Fibroblast of lung (primary cell): Measurements from ENCODE around the gene RMDN2. TPM values are rescaled to one million over a fixed set of nuclear protein-coding genes. Genes with fewer than 3 reads are reported as not detected.

Experiments
- DNase-seq, 2 donors: peaks; one replicate each; pipeline versions ENCODE4 v3.0.0 to v3.0.0-alpha.2; 2010; ENCODE audit warnings: low read depth in 2 of 2
- H2AFZ ChIP-seq: 2 replicates; pipeline ENCODE4 v1.5.1; 2012; ENCODE audit warnings: low read length, control low read depth, inconsistent platforms
- H3K27ac ChIP-seq: 2 replicates; pipeline ENCODE4 v1.5.1; 2011; ENCODE audit warnings: low read length, control low read depth; ENCODE audit not compliant: insufficient read depth
- H3K27me3 ChIP-seq: 2 replicates; pipeline ENCODE4 v1.5.1; 2011; ENCODE audit warnings: mild to moderate bottlenecking, low read length; ENCODE audit not compliant: control insufficient read depth, insufficient read depth
- H3K36me3 ChIP-seq: 2 replicates; pipeline ENCODE4 v1.5.1; 2011; ENCODE audit warnings: low read length; ENCODE audit not compliant: control insufficient read depth, insufficient read depth
- H3K4me1 ChIP-seq: 2 replicates; pipeline ENCODE4 v1.5.1; 2011; ENCODE audit warnings: low read length; ENCODE audit not compliant: control insufficient read depth, insufficient read depth; ENCODE audit errors: extremely low read depth
- H3K4me2 ChIP-seq: 2 replicates; pipeline ENCODE4 v1.5.1; 2011; ENCODE audit warnings: low read length, control low read depth; ENCODE audit not compliant: insufficient read depth; ENCODE audit errors: extremely low read depth
- H3K4me3 ChIP-seq, 4 experiments: fragments of 200-600 bp in 1 of 4; sonication (generic) in 1 of 4; replicated peaks in 1 of 4; 2 replicates each; pipeline ENCODE4 v1.5.1; 2011 to 2016; ENCODE audit warnings: low read length in 4 of 4, low read depth in 3 of 4, mild to moderate bottlenecking in 3 of 4, control low read depth in 2 of 4, inconsistent platforms in 1 of 4, mixed read lengths in 1 of 4; ENCODE audit not compliant: insufficient read depth in 1 of 4; ENCODE audit errors: control extremely low read depth in 1 of 4
- H3K79me2 ChIP-seq: 2 replicates; pipeline ENCODE4 v1.5.1; 2012; ENCODE audit warnings: mild to moderate bottlenecking, low read length, inconsistent platforms; ENCODE audit not compliant: control insufficient read depth, insufficient read depth
- H3K9ac ChIP-seq: 2 replicates; pipeline ENCODE4 v1.5.1; 2011; ENCODE audit warnings: mild to moderate bottlenecking, low read length, control low read depth; ENCODE audit not compliant: insufficient read depth
- H3K9me3 ChIP-seq: 2 replicates; pipeline ENCODE4 v1.5.1; 2012; ENCODE audit warnings: low read depth, low read length; ENCODE audit not compliant: control insufficient read depth, insufficient read depth
- H4K20me1 ChIP-seq: 2 replicates; pipeline ENCODE4 v1.5.1; 2011; ENCODE audit warnings: low read length; ENCODE audit not compliant: control insufficient read depth, insufficient read depth; ENCODE audit errors: extremely low read depth
- CTCF ChIP-seq, 2 donors: IDR thresholded peaks in 1 of 2; conservative IDR thresholded peaks in 1 of 2; 1 replicate in 1 of 2; 2 replicates in 1 of 2; pipeline ENCODE4 v1.5.1; 2011 to 2012; ENCODE audit warnings: low read length in 2 of 2, control low read depth in 1 of 2, inconsistent platforms in 1 of 2, low read depth in 1 of 2, mild to moderate bottlenecking in 1 of 2
- EZH2 ChIP-seq: IDR thresholded peaks from 2 replicates; pipeline ENCODE4 v1.5.1; 2012; ENCODE audit warnings: low read length, control low read depth, mild to moderate bottlenecking; ENCODE audit errors: missing control alignments
- polyA plus RNA-seq, 2 donors: library from polyadenylated mRNA; depleted of rRNA in 1 of 2; stranded (reverse) in 1 of 2; unstranded in 1 of 2; fragments of >200 nt; gene quantifications; 2 replicates each; pipeline ENCODE4 v1.2.1, GENCODE V29; 2011 to 2012; ENCODE audit warnings: missing spikeins in 1 of 2
- total RNA-seq: library from RNA; depleted of rRNA; stranded (reverse); fragments of >200 nt; gene quantifications from 2 replicates; pipeline ENCODE4 v1.2.1, GENCODE V29; 2014

Gene RMDN2
- total and polyA plus RNA-seq, 2 donors (not counting 1 experiment from before 2014, with no cell fraction given), result 5.4 to 9.2 TPM

DNA sequence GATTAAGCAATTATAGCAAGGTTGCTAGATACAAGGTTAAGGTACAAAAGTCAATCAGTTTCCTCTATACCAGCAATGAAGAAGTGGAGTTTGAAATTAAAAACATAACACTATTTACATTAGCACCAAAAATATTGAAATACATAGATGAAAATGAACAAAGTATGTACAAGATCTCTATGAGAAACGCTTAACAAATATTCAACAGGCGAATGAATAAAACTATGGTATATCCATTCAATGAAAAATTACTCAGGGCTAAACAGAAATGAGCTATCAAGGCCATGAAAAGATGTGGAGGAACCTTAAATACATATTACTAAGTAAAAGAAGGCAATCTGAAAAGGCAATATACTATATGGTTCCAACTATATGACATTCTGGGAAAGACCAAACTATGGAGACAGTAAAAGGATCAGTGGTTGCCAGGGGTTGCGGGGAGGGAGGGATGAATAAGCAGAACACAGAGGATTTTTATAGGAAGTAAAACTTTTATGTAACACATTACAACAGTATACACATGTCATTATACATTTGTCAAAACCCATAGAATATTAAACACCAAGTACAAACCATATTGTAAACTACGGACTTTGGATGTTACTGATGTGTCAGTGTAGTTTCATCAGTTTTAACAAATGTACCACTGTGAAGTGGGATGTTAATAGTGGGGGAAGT is 62.1 kb downstream of the RMDN2 start:
- Histone ChIP-seq H2AFZ (no peak overlapping the region), H3K36me3 (no peaks in the 10 kb centered on the region), H3K9me3 (no peaks in the 10 kb centered on the region), H3K27ac (no peak overlapping the region), H3K4me3 (no peak overlapping the region), H3K9ac (no peak overlapping the region), H3K4me2 (no peak overlapping the region), H3K4me1 (peaks cover under 1% of the 10 kb centered on the region), H3K79me2 (no peaks in the 10 kb centered on the region), H3K27me3 (no peaks in the 10 kb centered on the region), H4K20me1 (no peaks in the 10 kb centered on the region)
- DNase-seq, result no peak
- TF ChIP-seq EZH2 (no peak), CTCF (conservative IDR thresholded peaks at IDR 0.05 in 1 of 2, IDR thresholded peaks at IDR 0.05 in 1 of 2; ENCODE audit: low read depth in 1 of 2, low read length in 2 of 2) (no peak)

DNA sequence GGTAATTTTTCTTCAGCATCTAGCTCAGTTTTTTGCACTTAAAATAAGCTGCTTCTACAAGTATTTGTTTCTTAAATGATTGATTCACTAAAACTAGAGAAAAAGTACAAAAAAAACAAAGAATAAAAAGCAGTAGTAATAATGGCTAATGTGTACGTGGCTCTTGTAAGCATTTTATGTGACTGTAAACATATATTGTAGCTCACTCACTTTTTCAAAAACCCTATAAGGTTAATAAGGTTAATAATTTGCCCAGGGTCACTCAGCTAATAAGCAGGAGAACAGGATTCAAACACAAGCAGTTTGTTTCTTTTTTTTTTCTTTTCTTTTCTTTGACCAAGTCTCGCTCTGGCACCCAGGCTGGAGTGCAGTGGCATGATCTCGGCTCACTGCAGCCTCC is 67.5 kb downstream of the RMDN2 start:
- Histone ChIP-seq H3K9me3 (no peaks in the 10 kb centered on the region), H3K79me2 (no peaks in the 10 kb centered on the region), H3K9ac (no peak overlapping the region), H3K4me1 (no peaks in the 10 kb centered on the region), H3K4me3 (no peak overlapping the region), H3K27ac (no peak overlapping the region), H3K4me2 (no peak overlapping the region), H2AFZ (no peak overlapping the region), H4K20me1 (no peaks in the 10 kb centered on the region), H3K36me3 (no peaks in the 10 kb centered on the region), H3K27me3 (no peaks in the 10 kb centered on the region)
- TF ChIP-seq CTCF (conservative IDR thresholded peaks at IDR 0.05 in 1 of 2, IDR thresholded peaks at IDR 0.05 in 1 of 2; ENCODE audit: low read depth in 1 of 2, low read length in 2 of 2) (no peak), EZH2 (no peak)
- DNase-seq, result no peak

GRCh38 chr2:37993143-37993542 is 68.1 kb downstream of the RMDN2 start:
- peak in 1 of 2 donors; percentile 10 for TF ChIP-seq CTCF (conservative IDR thresholded peaks at IDR 0.05 in 1 of 2, IDR thresholded peaks at IDR 0.05 in 1 of 2; ENCODE audit: low read depth in 1 of 2, low read length in 2 of 2)
- TF ChIP-seq EZH2, result no peak
- Histone ChIP-seq H3K36me3 (no peaks in the 10 kb centered on the region), H3K27me3 (no peaks in the 10 kb centered on the region), H3K9me3 (no peaks in the 10 kb centered on the region), H4K20me1 (no peaks in the 10 kb centered on the region), H3K79me2 (no peaks in the 10 kb centered on the region), H2AFZ (no peak overlapping the region), H3K4me3 (no peak overlapping the region), H3K4me1 (no peaks in the 10 kb centered on the region), H3K27ac (no peak overlapping the region), H3K4me2 (no peak overlapping the region), H3K9ac (no peak overlapping the region)
- peak; percentile 34 for DNase-seq
